Upper lobe of right lung (tissue), 1 donor: Measurements from ENCODE around the gene KAT6B. TPM values are rescaled to one million over a fixed set of nuclear protein-coding genes. Genes with fewer than 3 reads are reported as not detected.

Source experiments
- ATAC-seq: fragments of 200-7000 bp; cut with Tn5 transposase; one replicate; pipeline ENCODE4 v1.9.1; 2020; ENCODE audit warnings: mild to moderate bottlenecking, moderate library complexity
- DNase-seq: peaks from one replicate; pipeline ENCODE4 v3.0.0-alpha.2; 2020
- H3K27ac ChIP-seq: fragments of 200-600 bp; one replicate; pipeline ENCODE4 v1.8.0; 2022
- H3K27me3 ChIP-seq: fragments of 200-600 bp; one replicate; pipeline ENCODE4 v1.8.0; 2022; ENCODE audit warnings: mild to moderate bottlenecking
- H3K36me3 ChIP-seq: fragments of 200-600 bp; one replicate; pipeline ENCODE4 v1.8.0; 2022
- H3K4me1 ChIP-seq: fragments of 200-600 bp; one replicate; pipeline ENCODE4 v1.8.0; 2022
- H3K4me3 ChIP-seq: fragments of 200-600 bp; one replicate; pipeline ENCODE4 v1.8.0; 2022; ENCODE audit warnings: mild to moderate bottlenecking
- H3K9me3 ChIP-seq: fragments of 200-600 bp; one replicate; pipeline ENCODE4 v1.8.0; 2022
- intact Hi-C: fragments of 100-400 bp; cut with DNase I; formaldehyde crosslinking; loops from one replicate; pipeline ENCODE4 v1.11.0; 2022
- total RNA-seq: library from RNA; stranded (reverse); fragmentation: NEBNext Ultra II Directional; extraction: Animal tissue kit (Norgen Biotek cat#: 25700); gene quantifications from one replicate; pipeline ENCODE4 v1.2.1, GENCODE V29; 2021
- TF ChIP-seq, protein P1 (sequence below): fragments of 200-600 bp; IDR thresholded peaks from one replicate; pipeline ENCODE4 v1.8.0; 2022; ENCODE audit warnings: antibody characterized with exemption
- donor health status: DM: no; HTN: yes; CAD: no; lungs with severe emphysema.

KAT6B gene
- total RNA-seq, 1 donor from 2014 or later: 45.4 TPM

DNA sequence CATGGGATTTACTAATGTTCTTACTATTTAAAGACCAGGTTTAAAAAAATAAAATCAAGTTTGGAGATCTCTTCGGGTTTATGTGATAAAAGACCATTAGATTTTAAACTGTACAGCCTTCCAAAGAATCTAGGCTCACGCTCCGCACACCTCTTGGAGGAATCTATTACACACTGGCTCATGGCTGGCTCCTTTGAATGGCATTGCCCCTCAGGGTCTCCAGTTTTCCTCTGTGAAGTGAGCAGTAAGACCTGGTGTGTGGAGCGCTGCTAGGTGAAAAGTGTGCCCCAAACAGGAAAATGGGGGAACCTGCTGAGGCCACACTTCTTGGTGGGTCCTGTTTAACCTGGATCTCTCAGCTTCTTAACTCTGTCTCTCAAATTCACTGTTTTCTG, 142.3 kb downstream of the KAT6B start:
- no peak overlapping the region for H3K4me3 ChIP-seq
- no peak overlapping the region for H3K27ac ChIP-seq
- TF ChIP-seq, protein P1, sequence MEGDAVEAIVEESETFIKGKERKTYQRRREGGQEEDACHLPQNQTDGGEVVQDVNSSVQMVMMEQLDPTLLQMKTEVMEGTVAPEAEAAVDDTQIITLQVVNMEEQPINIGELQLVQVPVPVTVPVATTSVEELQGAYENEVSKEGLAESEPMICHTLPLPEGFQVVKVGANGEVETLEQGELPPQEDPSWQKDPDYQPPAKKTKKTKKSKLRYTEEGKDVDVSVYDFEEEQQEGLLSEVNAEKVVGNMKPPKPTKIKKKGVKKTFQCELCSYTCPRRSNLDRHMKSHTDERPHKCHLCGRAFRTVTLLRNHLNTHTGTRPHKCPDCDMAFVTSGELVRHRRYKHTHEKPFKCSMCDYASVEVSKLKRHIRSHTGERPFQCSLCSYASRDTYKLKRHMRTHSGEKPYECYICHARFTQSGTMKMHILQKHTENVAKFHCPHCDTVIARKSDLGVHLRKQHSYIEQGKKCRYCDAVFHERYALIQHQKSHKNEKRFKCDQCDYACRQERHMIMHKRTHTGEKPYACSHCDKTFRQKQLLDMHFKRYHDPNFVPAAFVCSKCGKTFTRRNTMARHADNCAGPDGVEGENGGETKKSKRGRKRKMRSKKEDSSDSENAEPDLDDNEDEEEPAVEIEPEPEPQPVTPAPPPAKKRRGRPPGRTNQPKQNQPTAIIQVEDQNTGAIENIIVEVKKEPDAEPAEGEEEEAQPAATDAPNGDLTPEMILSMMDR: no peak
- H3K27me3 ChIP-seq: no peaks in the 10 kb centered on the region
- no peaks in the 10 kb centered on the region for H3K9me3 ChIP-seq
- no peak for DNase-seq
- H3K36me3 ChIP-seq: no peaks in the 10 kb centered on the region
- ATAC-seq: no peak
- intact Hi-C loops: no loop called here
- peaks cover 14% of the 10 kb centered on the region for H3K4me1 ChIP-seq

DNA sequence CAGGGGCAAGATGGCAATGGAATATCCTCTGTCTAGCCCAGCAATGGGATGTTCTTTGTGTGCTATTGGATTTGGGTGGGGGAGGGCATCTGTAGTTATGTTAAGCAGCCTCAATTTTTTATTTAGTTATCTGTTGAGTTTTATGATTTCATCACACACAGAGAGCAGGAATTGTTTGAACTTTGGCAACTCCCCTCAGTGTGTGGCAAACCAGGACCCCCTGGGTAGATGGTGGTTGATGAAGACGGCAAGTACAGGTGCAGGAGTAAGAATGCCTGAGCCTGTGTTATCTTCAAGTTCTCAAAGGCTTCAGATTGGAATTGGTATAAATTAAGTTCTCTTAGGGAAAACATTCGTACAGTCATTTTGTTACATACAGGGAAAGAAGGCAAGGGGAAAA, 142.7 kb downstream of the KAT6B start:
- no peak for ATAC-seq
- DNase-seq: no peak
- peaks cover 14% of the 10 kb centered on the region for H3K4me1 ChIP-seq
- intact Hi-C loops: no loop called here
- H3K27me3 ChIP-seq: no peaks in the 10 kb centered on the region
- TF ChIP-seq, protein P1: no peak
- H3K27ac ChIP-seq: no peak overlapping the region
- H3K36me3 ChIP-seq: no peaks in the 10 kb centered on the region
- H3K4me3 ChIP-seq: no peak overlapping the region
- H3K9me3 ChIP-seq: no peaks in the 10 kb centered on the region

DNA sequence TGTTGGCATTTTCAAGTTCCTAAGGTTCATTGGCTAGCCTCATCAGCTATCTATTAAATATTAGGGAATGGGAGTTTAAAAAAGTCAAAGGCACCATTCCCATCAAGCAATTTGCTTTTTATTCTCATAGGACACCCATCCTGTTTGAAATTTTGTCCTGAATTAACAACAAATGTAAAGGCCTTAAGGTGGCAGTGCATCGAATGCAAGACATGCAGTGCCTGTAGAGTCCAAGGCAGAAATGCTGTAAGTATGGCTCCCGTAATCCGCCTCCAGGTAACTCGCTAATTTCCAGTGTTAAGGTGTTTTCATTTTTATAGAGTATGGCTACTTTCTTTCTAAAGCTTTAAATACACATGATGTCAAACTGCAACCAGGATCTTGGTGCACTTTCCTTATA, 143.1 kb downstream of the KAT6B start:
- ATAC-seq (no peak), DNase-seq (no peak)
- TF ChIP-seq, protein P1: no peak
- no peaks in the 10 kb centered on the region for H3K36me3 ChIP-seq
- no peaks in the 10 kb centered on the region for H3K27me3 ChIP-seq
- H3K4me3 ChIP-seq: no peak overlapping the region
- H3K27ac ChIP-seq: no peak overlapping the region
- intact Hi-C loops: no loop called here
- H3K4me1 ChIP-seq: peaks cover 14% of the 10 kb centered on the region
- no peaks in the 10 kb centered on the region for H3K9me3 ChIP-seq

DNA sequence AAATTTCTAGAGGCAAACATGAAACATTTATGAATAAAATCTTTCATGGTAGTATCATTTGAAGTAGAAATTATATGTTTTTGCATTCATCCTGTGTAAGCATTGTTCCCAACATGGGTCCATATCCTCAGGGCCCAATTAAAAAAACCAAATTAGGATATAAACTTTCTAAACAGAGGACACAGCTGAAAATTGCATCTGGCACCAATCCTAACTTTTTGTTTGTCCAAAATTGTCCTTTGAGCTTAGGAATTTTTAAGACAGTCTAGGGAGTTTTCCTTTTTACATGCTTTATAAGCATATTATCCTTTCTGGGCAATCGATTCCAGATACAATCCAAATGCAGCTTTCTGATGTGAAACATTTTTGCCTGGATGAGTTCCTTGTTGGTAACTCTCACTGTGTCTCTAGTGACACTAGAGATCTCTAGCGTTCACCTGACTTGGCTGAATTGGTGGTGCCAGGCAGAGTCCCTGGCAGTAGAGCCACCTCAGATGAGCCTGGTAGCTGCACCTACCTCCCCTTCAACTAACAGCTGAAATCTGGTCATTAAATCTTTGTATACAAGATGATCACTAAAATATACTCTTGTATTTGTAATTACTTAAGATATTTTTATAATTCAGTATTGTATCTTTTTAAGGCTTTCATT, 147.5 kb downstream of the KAT6B start:
- intact Hi-C loops: no loop called here
- Histone ChIP-seq H3K9me3 (no peaks in the 10 kb centered on the region), H3K36me3 (peaks cover 19% of the 10 kb centered on the region), H3K27me3 (no peaks in the 10 kb centered on the region), H3K27ac (no peak overlapping the region), H3K4me3 (no peak overlapping the region), H3K4me1 (peaks cover 3% of the 10 kb centered on the region)
- ATAC-seq (no peak), DNase-seq (no peak)
- TF ChIP-seq, protein P1: no peak

DNA sequence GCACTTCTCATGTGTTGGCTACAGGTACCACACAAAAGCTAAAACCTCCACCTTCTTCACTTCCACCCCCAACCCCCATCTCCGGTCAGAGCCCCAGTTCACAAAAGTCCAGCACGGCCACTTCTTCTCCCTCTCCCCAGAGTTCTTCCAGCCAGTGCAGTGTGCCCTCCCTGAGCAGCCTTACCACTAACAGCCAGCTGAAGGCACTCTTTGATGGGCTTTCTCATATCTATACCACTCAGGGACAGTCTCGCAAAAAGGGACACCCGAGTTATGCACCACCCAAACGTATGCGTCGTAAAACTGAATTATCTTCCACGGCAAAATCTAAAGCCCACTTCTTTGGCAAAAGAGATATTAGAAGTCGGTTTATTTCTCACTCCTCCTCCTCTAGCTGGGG, 149.4 kb downstream of the KAT6B start:
- Histone ChIP-seq H3K9me3 (no peaks in the 10 kb centered on the region), H3K4me3 (no peak overlapping the region), H3K36me3 (peaks cover 19% of the 10 kb centered on the region), H3K4me1 (no peaks in the 10 kb centered on the region), H3K27ac (no peak overlapping the region), H3K27me3 (no peaks in the 10 kb centered on the region)
- ATAC-seq (no peak), DNase-seq (no peak)
- intact Hi-C loops: no loop called here
- TF ChIP-seq, protein P1: no peak

DNA sequence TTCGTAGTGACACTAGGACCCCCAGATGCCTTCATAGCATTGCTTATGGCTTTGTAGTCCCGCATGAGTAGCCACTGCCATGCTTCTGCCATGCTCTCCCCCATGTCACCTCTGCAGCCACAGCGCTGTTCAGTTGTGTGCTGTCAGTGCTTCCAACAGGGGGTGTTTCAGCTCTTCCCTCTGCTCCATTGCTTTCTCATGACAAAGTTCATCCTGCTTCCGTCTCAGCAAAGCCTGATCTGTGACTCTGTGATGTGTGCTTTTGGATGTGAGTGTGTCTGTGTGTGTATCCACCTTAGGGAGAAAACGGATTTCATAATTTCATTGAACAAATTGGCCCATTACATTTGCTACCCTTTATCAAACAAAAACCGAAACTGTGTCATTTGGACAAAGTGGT, 150.2 kb downstream of the KAT6B start:
- no peak for ATAC-seq
- no peak for DNase-seq
- Histone ChIP-seq H3K36me3 (peaks cover 19% of the 10 kb centered on the region), H3K4me1 (no peaks in the 10 kb centered on the region), H3K27me3 (no peaks in the 10 kb centered on the region), H3K27ac (no peak overlapping the region), H3K4me3 (no peak overlapping the region), H3K9me3 (no peaks in the 10 kb centered on the region)
- TF ChIP-seq, protein P1: no peak
- intact Hi-C loops: no loop called here
